BLaER1 (cell line): ENCODE data around the gene NR2F1-AS1.
"Not testable (repeated sequence)": the region's sequence is repeated elsewhere in the genome, so short reads cannot be mapped to it uniquely, and the experiment has no call there.

ENCODE experiments used
- H3K27ac ChIP-seq: shearing (Covaris generic); formaldehyde crosslinking; 2 replicates; pipeline ENCODE4 v1.8.1; 2022
- H3K27me3 ChIP-seq: shearing (Covaris generic); formaldehyde crosslinking; 2 replicates; pipeline ENCODE4 v1.8.1; 2022
- H3K36me3 ChIP-seq: shearing (Covaris generic); formaldehyde crosslinking; 2 replicates; pipeline ENCODE4 v1.8.1; 2022
- H3K4me1 ChIP-seq: shearing (Covaris generic); formaldehyde crosslinking; 2 replicates; pipeline ENCODE4 v1.8.1; 2022
- H3K4me2 ChIP-seq: shearing (Covaris generic); formaldehyde crosslinking; 2 replicates; pipeline ENCODE4 v1.8.1; 2022
- H3K4me3 ChIP-seq: shearing (Covaris generic); formaldehyde crosslinking; 2 replicates; pipeline ENCODE4 v1.8.1; 2022
- H3K9ac ChIP-seq: shearing (Covaris generic); formaldehyde crosslinking; 2 replicates; pipeline ENCODE4 v1.8.1; 2022
- H3K9me3 ChIP-seq: shearing (Covaris generic); formaldehyde crosslinking; 2 replicates; pipeline ENCODE4 v1.8.1; 2022
- H4K20me1 ChIP-seq: shearing (Covaris generic); formaldehyde crosslinking; 2 replicates; pipeline ENCODE4 v1.8.1; 2022
- Cebpa-rat ChIP-seq: shearing (Covaris generic); IDR thresholded peaks from 2 replicates; pipeline ENCODE4 v1.8.1; 2022

Gene NR2F1-AS1

GRCh38 chr5:93519740-93520139 lies 61.3 kb downstream of the NR2F1-AS1 start:
- H3K4me1 ChIP-seq, result no peaks in the 10 kb centered on the region
- H3K9me3 ChIP-seq, result peaks cover 14% of the 10 kb centered on the region; the same call in 1 of the 2 replicates
- no peak overlapping the region for H3K27ac ChIP-seq
- no peak overlapping the region for H3K4me2 ChIP-seq
- no peaks in the 10 kb centered on the region for H3K36me3 ChIP-seq
- TF ChIP-seq Cebpa-rat, result no peak
- no peaks in the 10 kb centered on the region for H3K27me3 ChIP-seq
- no peak overlapping the region for H3K9ac ChIP-seq
- no peaks in the 10 kb centered on the region for H4K20me1 ChIP-seq
- H3K4me3 ChIP-seq, result no peak overlapping the region

DNA sequence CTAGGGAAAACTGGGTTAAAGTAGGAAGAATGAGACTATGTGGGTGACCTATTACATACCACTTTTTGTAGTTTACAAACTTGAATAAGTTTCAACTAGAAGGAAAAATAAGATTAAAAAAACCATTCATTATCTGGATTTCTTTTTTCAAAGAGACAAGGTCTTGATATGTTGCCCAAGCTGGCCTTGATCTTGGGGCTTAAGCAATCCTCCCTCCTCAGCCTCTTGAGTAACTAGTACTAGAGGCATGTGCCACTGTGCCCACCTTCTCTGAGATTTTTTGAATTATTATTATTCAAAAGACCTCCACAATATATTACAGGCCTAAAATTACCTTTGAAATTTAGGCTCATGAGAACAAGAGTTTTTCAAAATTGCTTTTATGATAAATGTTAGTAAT lies 63.2 kb downstream of the NR2F1-AS1 start:
- Histone ChIP-seq H3K9ac (no peak overlapping the region), H4K20me1 (no peaks in the 10 kb centered on the region), H3K4me1 (no peaks in the 10 kb centered on the region), H3K36me3 (no peaks in the 10 kb centered on the region), H3K9me3 (peaks cover 11% of the 10 kb centered on the region; the same call in 1 of the 2 replicates), H3K4me3 (no peak overlapping the region), H3K4me2 (no peak overlapping the region), H3K27me3 (no peaks in the 10 kb centered on the region), H3K27ac (no peak overlapping the region)
- TF ChIP-seq Cebpa-rat, result no peak

DNA sequence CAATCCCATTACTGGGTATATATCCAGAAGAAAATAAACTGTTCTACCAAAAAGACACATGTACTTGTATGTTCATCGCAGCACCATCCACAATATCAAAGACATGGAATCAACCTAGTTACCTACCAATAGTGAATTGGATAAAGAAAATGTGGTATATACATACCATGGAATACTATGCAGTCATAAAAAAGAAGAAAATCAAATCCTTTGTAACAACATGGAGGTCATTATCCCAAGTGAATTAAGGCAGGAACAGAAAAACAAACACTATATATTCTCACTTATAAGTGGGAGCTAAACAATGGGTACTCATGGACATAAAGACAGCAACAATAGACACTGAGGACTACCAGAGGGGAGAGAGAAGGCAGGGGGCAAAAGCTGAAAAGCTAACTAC lies 67.7 kb downstream of the NR2F1-AS1 start:
- Histone ChIP-seq H3K27ac (no peak overlapping the region), H3K9ac (no peak overlapping the region), H3K36me3 (no peaks in the 10 kb centered on the region), H3K4me3 (no peak overlapping the region), H3K27me3 (no peaks in the 10 kb centered on the region), H3K4me1 (peaks cover 3% of the 10 kb centered on the region; the same call in 1 of the 2 replicates), H3K4me2 (no peak overlapping the region), H3K9me3 (no peaks in the 10 kb centered on the region), H4K20me1 (no peaks in the 10 kb centered on the region)
- TF ChIP-seq Cebpa-rat, result no peak

- no peak overlapping the region for H3K27ac ChIP-seq
- H3K9ac ChIP-seq, result no peak overlapping the region
- no peak overlapping the region for H3K4me3 ChIP-seq
- H4K20me1 ChIP-seq, result no peaks in the 10 kb centered on the region
- no peaks in the 10 kb centered on the region for H3K27me3 ChIP-seq
- H3K9me3 ChIP-seq, result no peaks in the 10 kb centered on the region
- peaks cover 4% of the 10 kb centered on the region; the same call in 1 of the 2 replicates for H3K4me1 ChIP-seq
- H3K36me3 ChIP-seq, result no peaks in the 10 kb centered on the region
- no peak overlapping the region for H3K4me2 ChIP-seq
- no peak for TF ChIP-seq Cebpa-rat
These were observed 68.2 kb downstream of the NR2F1-AS1 start for GRCh38 chr5:93512799-93513198.

DNA sequence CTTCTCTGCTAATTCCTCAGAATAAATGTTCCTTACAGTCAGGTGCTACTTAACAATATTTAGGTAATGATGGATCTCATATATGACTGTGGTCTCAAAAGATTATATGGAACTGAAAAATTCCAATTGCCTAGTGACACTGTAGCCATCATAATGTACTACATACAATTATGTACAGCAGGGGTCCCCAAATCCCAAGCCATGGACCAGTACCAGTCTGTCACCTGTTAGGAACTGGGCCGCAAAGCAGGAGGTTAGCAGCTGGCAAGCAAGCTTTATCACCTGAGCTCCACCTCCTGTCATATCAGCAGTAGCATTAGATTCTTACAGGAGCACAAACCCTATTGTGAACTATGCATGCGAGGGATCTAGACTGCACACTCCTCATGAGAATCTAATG lies 69.6 kb downstream of the NR2F1-AS1 start:
- Histone ChIP-seq H3K4me1 (peaks cover 4% of the 10 kb centered on the region; the same call in 1 of the 2 replicates), H3K27ac (no peak overlapping the region), H3K27me3 (no peaks in the 10 kb centered on the region), H4K20me1 (no peaks in the 10 kb centered on the region), H3K9me3 (no peaks in the 10 kb centered on the region), H3K9ac (no peak overlapping the region), H3K36me3 (no peaks in the 10 kb centered on the region), H3K4me3 (no peak overlapping the region), H3K4me2 (no peak overlapping the region)
- no peak for TF ChIP-seq Cebpa-rat

- Histone ChIP-seq H3K4me3 (no peak overlapping the region), H4K20me1 (no peaks in the 10 kb centered on the region), H3K27me3 (no peaks in the 10 kb centered on the region), H3K36me3 (no peaks in the 10 kb centered on the region), H3K27ac (no peak overlapping the region), H3K9ac (no peak overlapping the region), H3K4me2 (no peak overlapping the region), H3K9me3 (no peaks in the 10 kb centered on the region), H3K4me1 (peaks cover 4% of the 10 kb centered on the region; the same call in 1 of the 2 replicates)
- TF ChIP-seq Cebpa-rat, result no peak
These were observed 70.2 kb downstream of the NR2F1-AS1 start for GRCh38 chr5:93510626-93511380.

- not testable (repeated sequence) for H3K9me3 ChIP-seq, H3K4me2 ChIP-seq, H3K4me1 ChIP-seq, H3K9ac ChIP-seq, H3K27me3 ChIP-seq, H3K36me3 ChIP-seq, H3K4me3 ChIP-seq, H4K20me1 ChIP-seq, H3K27ac ChIP-seq
These were observed 75.5 kb downstream of the NR2F1-AS1 start for GRCh38 chr5:93505553-93505952.

DNA sequence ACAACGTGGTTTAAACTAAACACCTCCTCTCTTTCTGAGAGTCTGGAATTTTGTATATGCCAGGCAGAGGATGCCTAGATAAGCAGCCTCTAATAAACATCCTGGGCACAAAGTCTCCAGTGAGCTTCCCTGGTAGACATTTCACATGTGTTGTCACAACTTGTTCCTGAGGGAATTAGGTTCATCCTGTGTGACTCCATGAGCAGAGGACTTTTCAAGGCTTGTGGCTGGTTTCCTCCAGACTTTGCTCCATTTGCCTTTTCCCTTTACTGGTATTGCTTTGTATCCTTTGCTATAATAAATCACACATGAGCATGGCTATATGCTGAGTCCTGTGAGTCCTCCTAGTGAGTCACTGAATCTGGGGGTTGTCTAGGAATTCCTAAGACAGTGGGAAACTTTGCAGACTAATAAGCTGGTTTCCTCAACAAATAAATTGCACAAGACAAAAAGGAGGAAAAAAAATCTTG lies 77.4 kb downstream of the NR2F1-AS1 start:
- no peaks in the 10 kb centered on the region for H3K27me3 ChIP-seq
- no peak overlapping the region for H3K4me2 ChIP-seq
- H3K9ac ChIP-seq, result no peak overlapping the region
- TF ChIP-seq Cebpa-rat, result no peak
- no peak overlapping the region for H3K27ac ChIP-seq
- no peak overlapping the region for H3K4me3 ChIP-seq
- no peaks in the 10 kb centered on the region for H3K36me3 ChIP-seq
- H4K20me1 ChIP-seq, result no peaks in the 10 kb centered on the region
- H3K9me3 ChIP-seq, result no peaks in the 10 kb centered on the region
- peaks cover 4% of the 10 kb centered on the region; the same call in 1 of the 2 replicates for H3K4me1 ChIP-seq

DNA sequence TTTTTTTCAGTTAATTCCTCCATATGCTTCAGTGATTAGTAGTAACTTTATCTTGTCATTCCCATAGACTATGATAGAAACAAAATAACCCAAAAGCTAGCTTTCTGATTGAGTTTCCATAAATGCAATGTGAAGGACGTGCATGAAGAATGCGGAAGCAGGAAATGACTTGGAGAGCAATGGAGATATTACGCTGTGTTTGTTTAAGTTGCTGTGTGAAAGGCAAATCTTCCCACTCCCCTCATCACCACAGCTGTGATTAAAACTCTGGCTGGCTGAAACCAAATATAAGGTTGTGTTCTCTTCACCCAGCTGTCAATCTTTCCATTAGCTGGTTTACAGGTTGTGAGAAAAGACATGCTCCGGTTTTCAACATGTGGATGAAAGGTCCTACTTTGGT lies 83.9 kb downstream of the NR2F1-AS1 start:
- Histone ChIP-seq H3K9ac (no peak overlapping the region), H3K27me3 (no peaks in the 10 kb centered on the region), H4K20me1 (no peaks in the 10 kb centered on the region), H3K4me1 (no peaks in the 10 kb centered on the region), H3K9me3 (no peaks in the 10 kb centered on the region), H3K27ac (no peak overlapping the region), H3K4me2 (no peak overlapping the region), H3K4me3 (no peak overlapping the region), H3K36me3 (no peaks in the 10 kb centered on the region)
- TF ChIP-seq Cebpa-rat, result no peak

DNA sequence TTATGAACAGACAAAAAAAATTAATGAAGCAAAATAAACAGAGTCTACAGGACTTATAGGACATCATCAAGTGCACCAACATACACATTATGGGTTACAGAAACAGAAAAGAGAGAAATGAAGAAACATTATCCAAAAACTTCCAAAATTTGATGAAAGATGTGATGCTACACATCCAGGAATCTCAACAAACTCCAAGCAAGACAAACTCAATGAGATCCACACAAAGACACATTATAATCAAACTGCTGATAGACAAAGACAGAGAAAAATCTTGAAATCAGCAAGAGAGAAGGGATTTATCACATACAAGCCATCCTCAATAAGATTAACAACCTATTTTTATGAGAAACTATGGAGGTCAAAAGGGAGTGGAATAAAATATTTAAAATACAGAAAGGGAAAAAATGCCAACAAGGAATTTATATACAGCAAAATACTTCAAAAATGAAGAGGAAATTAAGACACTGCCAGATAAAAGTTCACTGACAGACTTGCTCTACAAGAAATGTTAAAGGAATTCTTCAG lies 101.0 kb downstream of the NR2F1-AS1 start:
- Histone ChIP-seq H3K4me1 (no peaks in the 10 kb centered on the region), H3K27ac (no peak overlapping the region), H3K36me3 (no peaks in the 10 kb centered on the region), H3K9me3 (no peaks in the 10 kb centered on the region), H3K27me3 (no peaks in the 10 kb centered on the region), H3K4me2 (no peak overlapping the region), H3K9ac (no peak overlapping the region), H3K4me3 (no peak overlapping the region), H4K20me1 (no peaks in the 10 kb centered on the region)
- TF ChIP-seq Cebpa-rat, result no peak
